Upper lobe of left lung (tissue), 6 donors: ENCODE results near the gene TTC39A. TPM values are rescaled to one million over a fixed set of nuclear protein-coding genes. Genes with fewer than 3 reads are reported as not detected.

Source experiments
- ATAC-seq, 2 donors: fragments of 200-7000 bp; cut with Tn5 transposase; one replicate each; pipeline ENCODE4 v1.9.1; 2022; ENCODE audit warnings: mild to moderate bottlenecking in 2 of 2, moderate library complexity in 2 of 2; ENCODE audit not compliant: low FRiP score in 2 of 2
- DNase-seq, 2 donors: peaks; one replicate each; pipeline ENCODE4 v3.0.0-alpha.2; 2019 to 2020
- H3K27ac ChIP-seq, 4 donors: fragments of 200-600 bp; sonication (generic); one replicate each; pipeline ENCODE4 v1.5.1; 2016 to 2019
- H3K27me3 ChIP-seq, 4 donors: fragments of 200-600 bp; sonication (generic); one replicate each; pipeline ENCODE4 v1.5.1; 2017 to 2019
- H3K36me3 ChIP-seq, 4 donors: fragments of 200-600 bp; sonication (generic); one replicate each; pipeline ENCODE4 v1.5.1; 2016 to 2019
- H3K4me1 ChIP-seq, 4 donors: fragments of 200-600 bp; sonication (generic); one replicate each; pipeline ENCODE4 v1.5.1; 2018 to 2019
- H3K4me3 ChIP-seq, 4 donors: fragments of 200-600 bp; sonication (generic); one replicate each; pipeline ENCODE4 v1.5.1; 2017 to 2019; ENCODE audit warnings: mild to moderate bottlenecking in 2 of 4, moderate library complexity in 1 of 4
- H3K9me3 ChIP-seq, 4 donors: fragments of 200-600 bp; sonication (generic); one replicate each; pipeline ENCODE4 v1.5.1; 2018 to 2019
- CTCF ChIP-seq, 6 experiments: fragments of 450-650 bp in 4 of 6; fragments of 200-600 bp in 2 of 6; sonication (generic) in 2 of 6; IDR thresholded peaks; one replicate each; pipeline ENCODE4 v1.5.1; 2016 to 2019; ENCODE audit warnings: antibody characterized with exemption in 6 of 6
- EP300 ChIP-seq, 4 donors: sonication (generic); formaldehyde crosslinking; IDR thresholded peaks; one replicate each; pipeline ENCODE4 v1.5.1; 2017; ENCODE audit warnings: antibody characterized with exemption in 4 of 4, control low read depth in 2 of 4
- POLR2A ChIP-seq, 4 donors: fragments of 450-650 bp; IDR thresholded peaks; one replicate each; pipeline ENCODE4 v1.5.1; 2016 to 2017; ENCODE audit warnings: antibody characterized with exemption in 4 of 4, mild to moderate bottlenecking in 2 of 4
- POLR2AphosphoS5 ChIP-seq, 2 donors: sonication (generic); formaldehyde crosslinking; IDR thresholded peaks; one replicate each; pipeline ENCODE4 v1.5.1; 2017; ENCODE audit warnings: antibody characterized with exemption in 2 of 2
- WGBS, 2 donors: methylation state at CpG; one replicate each; pipeline ENCODE4 v1.1.5; 2017 to 2018; 5-methylcytosine and 5-hydroxymethylcytosine counted together
- total RNA-seq, 6 donors: library from RNA; depleted of rRNA in 4 of 6; stranded (reverse); fragments of >200 nt in 4 of 6; gene quantifications; one replicate each; pipeline versions ENCODE4 v1.1.0 to v1.2.1, GENCODE V29; 2016 to 2021
- donor health status: DM: no; HTN: no; CAD: no; lungs with moderate emphysema.
- donor health status: DM: no; HTN: yes; CAD: no; lungs with severe emphysema.

Gene TTC39A
- total RNA-seq, 6 donors from 2014 or later = 33.0 to 96.4 (median 55.7) TPM

GRCh38 chr1:51281807-51282206 is 48.6 kb downstream of the TTC39A start:
- H3K4me3 ChIP-seq = no peak overlapping the region
- TF ChIP-seq CTCF (IDR thresholded peaks at IDR 0.05) (no peak), POLR2AphosphoS5 (IDR thresholded peaks at IDR 0.05) (no peak), EP300 (IDR thresholded peaks at IDR 0.05) (no peak), POLR2A (IDR thresholded peaks at IDR 0.05) (no peak)
- H3K27me3 ChIP-seq = no peaks in the 10 kb centered on the region
- no peak for DNase-seq
- peaks cover 0 to 11% (median 3%) of the 10 kb centered on the region in 4 donors for H3K4me1 ChIP-seq
- ATAC-seq = no peak
- no peaks in the 10 kb centered on the region for H3K9me3 ChIP-seq
- no peak overlapping the region for H3K27ac ChIP-seq
- H3K36me3 ChIP-seq = peaks cover 0 to 8% (median 0%) of the 10 kb centered on the region in 4 donors
- WGBS, 2 donors = 82 to 86% methylated on average over 5 of the region's 5 CpGs

- H3K4me1 ChIP-seq = peaks cover 0 to 11% (median 3%) of the 10 kb centered on the region in 4 donors
- no peaks in the 10 kb centered on the region for H3K27me3 ChIP-seq
- H3K4me3 ChIP-seq = no peak overlapping the region
- peaks cover 0 to 18% (median 3%) of the 10 kb centered on the region in 4 donors for H3K36me3 ChIP-seq
- no peaks in the 10 kb centered on the region for H3K9me3 ChIP-seq
- no peak overlapping the region for H3K27ac ChIP-seq
- WGBS, 2 donors = 79% methylated on average over 4 of the region's 4 CpGs
- no peak for DNase-seq
- TF ChIP-seq POLR2A (IDR thresholded peaks at IDR 0.05) (no peak), POLR2AphosphoS5 (IDR thresholded peaks at IDR 0.05) (no peak), CTCF (IDR thresholded peaks at IDR 0.05) (no peak), EP300 (IDR thresholded peaks at IDR 0.05) (no peak)
- ATAC-seq = no peak
Measured at GRCh38 chr1:51280321-51280978, 49.9 kb downstream of the TTC39A start.

GRCh38 chr1:51276286-51276685 is 54.1 kb downstream of the TTC39A start:
- WGBS, 2 donors = 92 to 93% methylated on average over 7 of the region's 7 CpGs
- TF ChIP-seq EP300 (IDR thresholded peaks at IDR 0.05) = no peak
- TF ChIP-seq POLR2AphosphoS5 (IDR thresholded peaks at IDR 0.05) = no peak
- no peak for TF ChIP-seq CTCF (IDR thresholded peaks at IDR 0.05)
- TF ChIP-seq POLR2A (IDR thresholded peaks at IDR 0.05) = no peak
- no peak for ATAC-seq
- H3K27me3 ChIP-seq = no peaks in the 10 kb centered on the region
- DNase-seq = no peak
- H3K4me3 ChIP-seq = no peak overlapping the region
- H3K36me3 ChIP-seq = peaks cover 0 to 41% (median 3%) of the 10 kb centered on the region in 4 donors
- H3K27ac ChIP-seq = no peak overlapping the region
- H3K4me1 ChIP-seq = no peaks in the 10 kb centered on the region
- H3K9me3 ChIP-seq = no peaks in the 10 kb centered on the region

GRCh38 chr1:51274676-51275075 is 55.7 kb downstream of the TTC39A start:
- Histone ChIP-seq H3K4me3 (no peak overlapping the region), H3K4me1 (no peaks in the 10 kb centered on the region), H3K27ac (no peak overlapping the region), H3K9me3 (no peaks in the 10 kb centered on the region), H3K27me3 (no peaks in the 10 kb centered on the region), H3K36me3 (peaks cover 0 to 57% (median 5%) of the 10 kb centered on the region in 4 donors)
- TF ChIP-seq POLR2AphosphoS5 (IDR thresholded peaks at IDR 0.05) = no peak
- TF ChIP-seq EP300 (IDR thresholded peaks at IDR 0.05) = no peak
- no peak for TF ChIP-seq POLR2A (IDR thresholded peaks at IDR 0.05)
- TF ChIP-seq CTCF (IDR thresholded peaks at IDR 0.05) = no peak
- WGBS, 2 donors = 93 to 96% methylated on average over 6 of the region's 6 CpGs
- ATAC-seq (no peak), DNase-seq (no peak)

- Histone ChIP-seq H3K36me3 (peaks cover 0 to 51% (median 5%) of the 10 kb centered on the region in 4 donors), H3K27ac (no peak overlapping the region), H3K4me1 (peaks cover 2 to 11% (median 3%) of the 10 kb centered on the region in 4 donors), H3K9me3 (no peaks in the 10 kb centered on the region), H3K27me3 (no peaks in the 10 kb centered on the region), H3K4me3 (no peak overlapping the region)
- no peak for ATAC-seq
- no peak for TF ChIP-seq EP300 (IDR thresholded peaks at IDR 0.05)
- TF ChIP-seq CTCF (IDR thresholded peaks at IDR 0.05) = no peak
- no peak for TF ChIP-seq POLR2AphosphoS5 (IDR thresholded peaks at IDR 0.05)
- TF ChIP-seq POLR2A (IDR thresholded peaks at IDR 0.05) = no peak
- DNase-seq = no peak
Measured at GRCh38 chr1:51272916-51273315, 57.4 kb downstream of the TTC39A start.
